ENCODE measurements around the gene C1GALT1C1L. TPM values are rescaled to one million over a fixed set of nuclear protein-coding genes. Genes with fewer than 3 reads are reported as not detected.
A peak's percentile ranks its signal among the peaks of the same experiment; 100 is the strongest.

C1GALT1C1L gene
- total and polyA plus RNA-seq, 2 of the 13 experiments (the other 11 are each of a cell fraction or from before 2014, with no cell fraction given), result 1.3 to 2.4 TPM

- TF ChIP-seq KIAA2018 (CRISPR knock-in tag; IDR thresholded peaks at IDR 0.05; ENCODE audit: borderline replicate concordance), result no peak
- TF ChIP-seq ZMYM4 (CRISPR knock-in tag; IDR thresholded peaks at IDR 0.05), result no peak
- TF ChIP-seq ZNF496 (CRISPR knock-in tag; IDR thresholded peaks at IDR 0.05; ENCODE audit: insufficient replicate concordance), result no peak
- no peak for TF ChIP-seq ZNF343 (CRISPR knock-in tag; IDR thresholded peaks at IDR 0.05)
- TF ChIP-seq ZFX (CRISPR knock-in tag; IDR thresholded peaks at IDR 0.05; ENCODE audit: low read depth), result no peak
- no peak for TF ChIP-seq MIER2 (CRISPR knock-in tag; IDR thresholded peaks at IDR 0.05)
- no peak for TF ChIP-seq MYC (CRISPR knock-in tag; IDR thresholded peaks at IDR 0.05; ENCODE audit: borderline replicate concordance)
- no peak for TF ChIP-seq ZNF281 (CRISPR knock-in tag; IDR thresholded peaks at IDR 0.05; ENCODE audit: borderline replicate concordance)
- TF ChIP-seq ZNF766 (CRISPR knock-in tag; IDR thresholded peaks at IDR 0.05; ENCODE audit: borderline replicate concordance), result no peak; the same call in 1 of the 2 replicates
- TF ChIP-seq SRSF4 (IDR thresholded peaks at IDR 0.05; ENCODE audit: low read depth, low read length, poor library complexity, severe bottlenecking), result no peak
- no peak for TF ChIP-seq PRDM15 (CRISPR knock-in tag; IDR thresholded peaks at IDR 0.05)
- peak; percentile 37; the same call in 1 of the 2 replicates for TF ChIP-seq FOXO1 (CRISPR knock-in tag; IDR thresholded peaks at IDR 0.05)
- TF ChIP-seq ZNF569 (CRISPR knock-in tag; IDR thresholded peaks at IDR 0.05; ENCODE audit: borderline replicate concordance), result peak; percentile 26; the same call in 1 of the 2 replicates
- TF ChIP-seq NCOA5 (CRISPR knock-in tag; IDR thresholded peaks at IDR 0.05), result no peak
These were observed 41.5 kb downstream of the C1GALT1C1L start (continued) for GRCh38 chr2:43634604-43635306.
